ENCODE results near the gene TLE1. TPM values are rescaled to one million over a fixed set of nuclear protein-coding genes. Genes with fewer than 3 reads are reported as not detected.

TLE1 gene
- total and polyA plus RNA-seq, 9 of the 15 experiments (the other 6 are each of a cell fraction or from before 2014, with no cell fraction given), result 0.11 TPM; not detected in 8

DNA sequence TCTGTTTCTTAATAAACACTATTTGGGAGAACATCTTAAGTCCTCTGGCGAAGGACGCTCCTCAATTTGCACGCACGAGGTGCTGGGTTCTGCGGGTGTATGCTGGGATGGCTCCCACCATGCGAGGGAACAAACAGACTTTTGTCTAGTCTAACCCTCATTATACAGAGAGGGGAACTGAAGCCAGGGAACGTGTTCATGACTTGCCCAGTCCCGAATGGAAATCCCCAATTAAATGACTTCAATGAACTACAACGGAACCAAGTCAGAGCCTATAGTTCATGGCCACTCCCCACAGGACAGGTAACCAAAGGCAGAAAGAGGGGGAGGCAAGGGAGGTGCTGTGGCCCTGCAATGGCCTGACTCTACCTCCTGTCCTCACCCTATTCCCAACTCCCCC is 9.3 kb downstream of the TLE1 start:
- no peak overlapping the region for H3K4me3 ChIP-seq
- TF ChIP-seq NRF1 (conservative IDR thresholded peaks at IDR 0.05 in 1 of 2, IDR thresholded peaks at IDR 0.05 in 1 of 2), result no peak
- TF ChIP-seq NR1H2 (CRISPR knock-in tag; IDR thresholded peaks at IDR 0.05), result no peak
- no peak for TF ChIP-seq ZKSCAN3 (CRISPR knock-in tag; IDR thresholded peaks at IDR 0.05)
- TF ChIP-seq NR2C1 (IDR thresholded peaks at IDR 0.05), result no peak
- no peak for TF ChIP-seq NR2C1 (tag; IDR thresholded peaks at IDR 0.05)
- no peak for TF ChIP-seq NR3C1 (CRISPR knock-in tag; IDR thresholded peaks at IDR 0.05)
- TF ChIP-seq ZNF445 (CRISPR knock-in tag; IDR thresholded peaks at IDR 0.05; ENCODE audit: low read depth), result no peak
- TF ChIP-seq, protein P1, sequence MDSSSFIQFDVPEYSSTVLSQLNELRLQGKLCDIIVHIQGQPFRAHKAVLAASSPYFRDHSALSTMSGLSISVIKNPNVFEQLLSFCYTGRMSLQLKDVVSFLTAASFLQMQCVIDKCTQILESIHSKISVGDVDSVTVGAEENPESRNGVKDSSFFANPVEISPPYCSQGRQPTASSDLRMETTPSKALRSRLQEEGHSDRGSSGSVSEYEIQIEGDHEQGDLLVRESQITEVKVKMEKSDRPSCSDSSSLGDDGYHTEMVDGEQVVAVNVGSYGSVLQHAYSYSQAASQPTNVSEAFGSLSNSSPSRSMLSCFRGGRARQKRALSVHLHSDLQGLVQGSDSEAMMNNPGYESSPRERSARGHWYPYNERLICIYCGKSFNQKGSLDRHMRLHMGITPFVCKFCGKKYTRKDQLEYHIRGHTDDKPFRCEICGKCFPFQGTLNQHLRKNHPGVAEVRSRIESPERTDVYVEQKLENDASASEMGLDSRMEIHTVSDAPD (CRISPR knock-in tag; IDR thresholded peaks at IDR 0.05), result no peak
- TF ChIP-seq, protein P2, sequence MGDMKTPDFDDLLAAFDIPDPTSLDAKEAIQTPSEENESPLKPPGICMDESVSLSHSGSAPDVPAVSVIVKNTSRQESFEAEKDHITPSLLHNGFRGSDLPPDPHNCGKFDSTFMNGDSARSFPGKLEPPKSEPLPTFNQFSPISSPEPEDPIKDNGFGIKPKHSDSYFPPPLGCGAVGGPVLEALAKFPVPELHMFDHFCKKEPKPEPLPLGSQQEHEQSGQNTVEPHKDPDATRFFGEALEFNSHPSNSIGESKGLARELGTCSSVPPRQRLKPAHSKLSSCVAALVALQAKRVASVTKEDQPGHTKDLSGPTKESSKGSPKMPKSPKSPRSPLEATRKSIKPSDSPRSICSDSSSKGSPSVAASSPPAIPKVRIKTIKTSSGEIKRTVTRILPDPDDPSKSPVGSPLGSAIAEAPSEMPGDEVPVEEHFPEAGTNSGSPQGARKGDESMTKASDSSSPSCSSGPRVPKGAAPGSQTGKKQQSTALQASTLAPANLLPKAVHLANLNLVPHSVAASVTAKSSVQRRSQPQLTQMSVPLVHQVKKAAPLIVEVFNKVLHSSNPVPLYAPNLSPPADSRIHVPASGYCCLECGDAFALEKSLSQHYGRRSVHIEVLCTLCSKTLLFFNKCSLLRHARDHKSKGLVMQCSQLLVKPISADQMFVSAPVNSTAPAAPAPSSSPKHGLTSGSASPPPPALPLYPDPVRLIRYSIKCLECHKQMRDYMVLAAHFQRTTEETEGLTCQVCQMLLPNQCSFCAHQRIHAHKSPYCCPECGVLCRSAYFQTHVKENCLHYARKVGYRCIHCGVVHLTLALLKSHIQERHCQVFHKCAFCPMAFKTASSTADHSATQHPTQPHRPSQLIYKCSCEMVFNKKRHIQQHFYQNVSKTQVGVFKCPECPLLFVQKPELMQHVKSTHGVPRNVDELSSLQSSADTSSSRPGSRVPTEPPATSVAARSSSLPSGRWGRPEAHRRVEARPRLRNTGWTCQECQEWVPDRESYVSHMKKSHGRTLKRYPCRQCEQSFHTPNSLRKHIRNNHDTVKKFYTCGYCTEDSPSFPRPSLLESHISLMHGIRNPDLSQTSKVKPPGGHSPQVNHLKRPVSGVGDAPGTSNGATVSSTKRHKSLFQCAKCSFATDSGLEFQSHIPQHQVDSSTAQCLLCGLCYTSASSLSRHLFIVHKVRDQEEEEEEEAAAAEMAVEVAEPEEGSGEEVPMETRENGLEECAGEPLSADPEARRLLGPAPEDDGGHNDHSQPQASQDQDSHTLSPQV (IDR thresholded peaks at IDR 0.05), result no peak
- TF ChIP-seq, protein P3, sequence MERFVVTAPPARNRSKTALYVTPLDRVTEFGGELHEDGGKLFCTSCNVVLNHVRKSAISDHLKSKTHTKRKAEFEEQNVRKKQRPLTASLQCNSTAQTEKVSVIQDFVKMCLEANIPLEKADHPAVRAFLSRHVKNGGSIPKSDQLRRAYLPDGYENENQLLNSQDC (CRISPR knock-in tag; IDR thresholded peaks at IDR 0.05), result no peak
- no peak for TF ChIP-seq MYC (IDR thresholded peaks at IDR 0.05; ENCODE audit: low read depth, low read length)
- no peak for TF ChIP-seq MYC (CRISPR knock-in tag; IDR thresholded peaks at IDR 0.05; ENCODE audit: borderline replicate concordance, low read depth)
- TF ChIP-seq ZNF239 (CRISPR knock-in tag; IDR thresholded peaks at IDR 0.05), result no peak
- ChIA-PET POLR2A (no interaction called here), CTCF (ENCODE audit: low intra/inter-chr PET ratio) (no interaction called here)
- intact Hi-C loops (cut with micrococcal nuclease), result no loop called here
- in situ Hi-C loops (cut with MboI), result no loop called here
- no peaks in the 10 kb centered on the region for H3K4me1 ChIP-seq (replicated peaks in 1 of 2; ENCODE audit: control insufficient read depth in 2 of 2, insufficient read depth in 2 of 2, low read length in 2 of 2)
- no peaks in the 10 kb centered on the region for H4K20me1 ChIP-seq (replicated peaks; ENCODE audit: control insufficient read depth, insufficient read depth, low read length)
- no peaks in the 10 kb centered on the region for H3K9me3 ChIP-seq (replicated peaks; ENCODE audit: control insufficient read depth, insufficient read depth, low read depth, low read length)
- H3K27ac ChIP-seq (ENCODE audit: extremely low read depth, low read depth, low read length), result no peak overlapping the region
- DNase-seq (ENCODE audit: extremely low read depth in 1 of 4, low spot score in 3 of 4) (no peak), FAIRE-seq (no peak), ATAC-seq (no peak)
- H2AFZ ChIP-seq (ENCODE audit: low read depth, low read length), result no peak overlapping the region
- H3K79me2 ChIP-seq (ENCODE audit: control insufficient read depth, insufficient read depth, low read length), result no peaks in the 10 kb centered on the region
- no peaks in the 10 kb centered on the region for H3K27me3 ChIP-seq (ENCODE audit: control insufficient read depth in 2 of 2, insufficient read depth in 2 of 2, low read length in 2 of 2)
- no TSS peak for BruUV-seq (replicated peaks)
- no peaks in the 10 kb centered on the region for H3K36me3 ChIP-seq (ENCODE audit: control insufficient read depth, insufficient read depth, low read length)
- H3K9ac ChIP-seq (ENCODE audit: insufficient read depth in 1 of 2, low read depth in 2 of 2, low read length in 2 of 2), result no peak overlapping the region
- H3K9me1 ChIP-seq (ENCODE audit: control insufficient read depth, insufficient read depth, low read length), result no peaks in the 10 kb centered on the region
- H3K4me2 ChIP-seq (ENCODE audit: insufficient read depth, low read length), result no peak overlapping the region
- WGBS (ENCODE audit: insufficient coverage, low coverage, missing lambda C conversion rate), result 2% methylated on average over 7 of the region's 9 CpGs
